AG09309 (cell line): ENCODE data around the gene OLFML2A.

Source experiments
- DNase-seq: peaks from one replicate; pipeline ENCODE4 v3.0.0-alpha.2; 2010; ENCODE audit warnings: low read depth
- H3K4me3 ChIP-seq: 2 replicates; pipeline ENCODE4 v1.5.1; 2011; ENCODE audit warnings: mild to moderate bottlenecking, low read depth, low read length, moderate library complexity; ENCODE audit not compliant: control insufficient read depth
- CTCF ChIP-seq: IDR thresholded peaks from 2 replicates; pipeline ENCODE4 v1.5.1; 2011; ENCODE audit warnings: mild to moderate bottlenecking, low read depth, low read length, inconsistent platforms; ENCODE audit not compliant: insufficient read depth, control insufficient read depth; ENCODE audit errors: missing control alignments

OLFML2A gene

GRCh38 chr9:124781967-124782660 is 5.2 kb downstream of the OLFML2A start:
- no peak for TF ChIP-seq CTCF
- DNase-seq = no peak

GRCh38 chr9:124782661-124783574 is 6.0 kb downstream of the OLFML2A start:
- no peak overlapping the region for H3K4me3 ChIP-seq
- no peak for DNase-seq

More at GRCh38 chr9:124781967-124782660, 5.2 kb downstream of the OLFML2A start:
- no peak overlapping the region for H3K4me3 ChIP-seq

GRCh38 chr9:124783830-124784229 is 6.9 kb downstream of the OLFML2A start:
- no peak for TF ChIP-seq CTCF
- H3K4me3 ChIP-seq = no peak overlapping the region
- no peak for DNase-seq

More at GRCh38 chr9:124782661-124783574, 6.0 kb downstream of the OLFML2A start:
- no peak for TF ChIP-seq CTCF

GRCh38 chr9:124784509-124784908 is 7.6 kb downstream of the OLFML2A start:
- H3K4me3 ChIP-seq = no peak overlapping the region
- no peak for DNase-seq
- no peak for TF ChIP-seq CTCF

GRCh38 chr9:124786881-124787573 is 10.1 kb downstream of the OLFML2A start:
- no peak overlapping the region for H3K4me3 ChIP-seq
- DNase-seq = no peak
- TF ChIP-seq CTCF = no peak

GRCh38 chr9:124788542-124789217 is 11.7 kb downstream of the OLFML2A start:
- no peak for TF ChIP-seq CTCF
- H3K4me3 ChIP-seq = no peak overlapping the region
- no peak for DNase-seq
